ENCODE data around the gene ENDOU. TPM values are rescaled to one million over a fixed set of nuclear protein-coding genes. Genes with fewer than 3 reads are reported as not detected.

Gene ENDOU
- total and polyA plus RNA-seq, 10 donors = 0.05 to 0.92 (median 0.24) TPM; not detected in 4

DNA sequence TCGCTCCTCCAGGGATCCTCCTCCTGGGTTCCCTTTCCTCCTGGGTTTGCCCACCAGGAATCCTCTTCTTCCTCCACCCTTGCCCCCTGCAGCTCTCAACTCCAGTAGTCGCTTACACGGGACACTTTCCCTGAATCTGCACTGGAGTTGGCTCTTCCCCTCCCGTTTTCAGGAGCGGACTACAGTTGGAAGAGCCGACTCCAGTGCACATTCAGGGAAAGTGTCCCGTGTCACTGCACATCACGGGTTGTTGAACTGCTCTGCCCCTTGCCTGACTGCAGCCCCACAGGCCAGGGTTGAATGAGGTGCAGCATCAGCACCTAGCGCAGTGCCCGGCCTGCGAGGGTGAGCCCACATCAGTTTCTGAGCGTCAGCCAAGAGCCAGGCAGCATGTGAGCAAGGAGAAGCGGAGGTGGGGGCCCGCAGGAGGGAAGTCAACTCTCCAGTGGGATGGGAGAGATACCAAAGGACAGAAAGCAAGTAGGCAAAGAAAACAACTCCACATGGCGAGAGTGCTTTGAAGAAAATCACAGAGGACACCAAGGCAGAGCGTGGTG is 20.3 kb upstream of the ENDOU start:
- Histone ChIP-seq H3K4me3 (no peak overlapping the region), H3K4me1 (peaks cover 23 to 60% (median 33%) of the 10 kb centered on the region in 6 donors), H3K27ac (no peak overlapping the region), H3K9me3 (no peaks in the 10 kb centered on the region), H3K27me3 (replicated peaks in 1 of 7) (no peaks in the 10 kb centered on the region), H3K36me3 (peaks cover 0 to 51% (median 6%) of the 10 kb centered on the region in 6 donors)
- TF ChIP-seq, protein P1, sequence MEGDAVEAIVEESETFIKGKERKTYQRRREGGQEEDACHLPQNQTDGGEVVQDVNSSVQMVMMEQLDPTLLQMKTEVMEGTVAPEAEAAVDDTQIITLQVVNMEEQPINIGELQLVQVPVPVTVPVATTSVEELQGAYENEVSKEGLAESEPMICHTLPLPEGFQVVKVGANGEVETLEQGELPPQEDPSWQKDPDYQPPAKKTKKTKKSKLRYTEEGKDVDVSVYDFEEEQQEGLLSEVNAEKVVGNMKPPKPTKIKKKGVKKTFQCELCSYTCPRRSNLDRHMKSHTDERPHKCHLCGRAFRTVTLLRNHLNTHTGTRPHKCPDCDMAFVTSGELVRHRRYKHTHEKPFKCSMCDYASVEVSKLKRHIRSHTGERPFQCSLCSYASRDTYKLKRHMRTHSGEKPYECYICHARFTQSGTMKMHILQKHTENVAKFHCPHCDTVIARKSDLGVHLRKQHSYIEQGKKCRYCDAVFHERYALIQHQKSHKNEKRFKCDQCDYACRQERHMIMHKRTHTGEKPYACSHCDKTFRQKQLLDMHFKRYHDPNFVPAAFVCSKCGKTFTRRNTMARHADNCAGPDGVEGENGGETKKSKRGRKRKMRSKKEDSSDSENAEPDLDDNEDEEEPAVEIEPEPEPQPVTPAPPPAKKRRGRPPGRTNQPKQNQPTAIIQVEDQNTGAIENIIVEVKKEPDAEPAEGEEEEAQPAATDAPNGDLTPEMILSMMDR (IDR thresholded peaks at IDR 0.05 in 8 of 11, conservative IDR thresholded peaks at IDR 0.05 in 3 of 11) = no peak
- TF ChIP-seq POLR2A (IDR thresholded peaks at IDR 0.05) (no peak), POLR2AphosphoS5 (IDR thresholded peaks at IDR 0.05) (peak in 1 of 3 donors; percentile 30)
- intact Hi-C loops (cut with DNase I; ENCODE audit: low total_unique reads) = no loop called here
- WGBS, 5 donors = 77 to 89% (median 88%) methylated on average over 16 of the region's 16 CpGs
- DNase-seq = no peak

DNA sequence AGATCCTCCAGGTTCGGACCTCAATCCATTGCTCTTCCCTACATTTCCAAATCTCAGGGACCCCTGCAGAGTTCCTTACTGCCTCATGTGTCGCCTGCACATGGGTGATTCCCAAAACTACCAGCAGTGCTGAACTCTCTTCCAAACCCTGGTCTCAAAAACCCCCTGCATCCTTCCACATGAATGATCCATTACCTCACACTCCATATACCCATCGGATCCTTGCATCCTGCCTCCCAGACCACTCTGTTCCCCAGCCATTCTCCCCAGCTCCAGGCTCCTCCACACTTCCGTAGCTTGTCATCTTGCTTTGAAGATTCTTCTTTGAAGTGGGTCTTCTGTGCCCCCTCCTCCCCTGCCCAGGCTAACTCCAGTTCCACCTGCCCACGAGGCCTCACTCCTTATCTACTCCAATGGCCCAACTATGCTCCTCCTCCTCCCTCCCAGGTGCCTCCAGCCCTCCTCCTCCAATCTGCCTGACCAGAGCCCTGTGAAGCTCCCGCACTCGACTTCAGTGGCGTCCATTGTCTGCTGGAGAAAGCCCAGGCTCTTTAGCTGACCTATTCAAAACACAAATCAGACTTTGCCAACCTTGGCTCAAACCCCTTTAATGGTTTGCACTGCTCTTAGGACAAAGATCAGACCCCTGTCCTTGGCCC is 19.6 kb upstream of the ENDOU start:
- TF ChIP-seq, protein P1 (IDR thresholded peaks at IDR 0.05 in 8 of 11, conservative IDR thresholded peaks at IDR 0.05 in 3 of 11) = no peak
- TF ChIP-seq POLR2A (IDR thresholded peaks at IDR 0.05) = no peak
- TF ChIP-seq POLR2AphosphoS5 (IDR thresholded peaks at IDR 0.05) = no peak
- Histone ChIP-seq H3K4me3 (no peak overlapping the region), H3K27me3 (replicated peaks in 1 of 7) (no peaks in the 10 kb centered on the region), H3K27ac (no peak overlapping the region), H3K9me3 (no peaks in the 10 kb centered on the region), H3K36me3 (peaks cover 0 to 46% (median 6%) of the 10 kb centered on the region in 6 donors), H3K4me1 (peaks cover 24 to 60% (median 37%) of the 10 kb centered on the region in 6 donors)
- intact Hi-C loops (cut with DNase I; ENCODE audit: low total_unique reads) = no loop called here
- WGBS, 5 donors = 78 to 90% (median 83%) methylated on average over 8 of the region's 8 CpGs
- no peak for DNase-seq

- Histone ChIP-seq H3K36me3 (peaks cover 0 to 38% (median 6%) of the 10 kb centered on the region in 6 donors), H3K9me3 (no peaks in the 10 kb centered on the region), H3K4me1 (peaks cover 24 to 60% (median 43%) of the 10 kb centered on the region in 6 donors), H3K4me3 (no peak overlapping the region), H3K27me3 (replicated peaks in 1 of 7) (no peaks in the 10 kb centered on the region), H3K27ac (no peak overlapping the region)
- peak in 1 of 3 donors; percentile 6 for TF ChIP-seq POLR2AphosphoS5 (IDR thresholded peaks at IDR 0.05)
- TF ChIP-seq, protein P1 (IDR thresholded peaks at IDR 0.05 in 8 of 11, conservative IDR thresholded peaks at IDR 0.05 in 3 of 11) = peak in 9 of 11 experiments; percentile 37 to 72 (median 57)
- no peak for TF ChIP-seq POLR2A (IDR thresholded peaks at IDR 0.05)
- WGBS, 5 donors = 51 to 60% (median 53%) methylated on average over 10 of the region's 10 CpGs
- intact Hi-C loops (cut with DNase I; ENCODE audit: low total_unique reads) = no loop called here
- no peak for DNase-seq
Observed at GRCh38 chr12:47744005-47744651, 18.8 kb upstream of the ENDOU start.
